ENCODE results near the gene HECW1. TPM values are rescaled to one million over a fixed set of nuclear protein-coding genes. Genes with fewer than 3 reads are reported as not detected.

HECW1 gene
- total and polyA plus RNA-seq, 2 of the 13 experiments (the other 11 are each of a cell fraction or from before 2014, with no cell fraction given): not detected

- ChIA-PET CTCF (ENCODE audit: low intra/inter-chr PET ratio, low total read pairs) (no interaction called here), POLR2A (no interaction called here)
- no peak for ATAC-seq
- Histone ChIP-seq H3K9me3 (ENCODE audit: low read length) (no peaks in the 10 kb centered on the region), H3K4me2 (ENCODE audit: low read depth, low read length) (no peak overlapping the region), H3K4me1 (ENCODE audit: insufficient read depth, low read length) (no peaks in the 10 kb centered on the region), H4K20me1 (ENCODE audit: insufficient read depth, low read length) (no peaks in the 10 kb centered on the region), H3K9ac (ENCODE audit: insufficient read depth, low read depth, low read length) (no peak overlapping the region), H3K79me2 (ENCODE audit: insufficient read depth, low read length) (no peaks in the 10 kb centered on the region), H3K27ac (ENCODE audit: extremely low read length, insufficient read depth, low read length) (no peak overlapping the region), H3K36me3 (replicated peaks in 1 of 2; ENCODE audit: control insufficient read depth in 1 of 2, insufficient read depth in 2 of 2, low read length in 2 of 2) (no peaks in the 10 kb centered on the region), H3K27me3 (ENCODE audit: control insufficient read depth in 1 of 2, insufficient read depth in 2 of 2, low read length in 2 of 2) (no peaks in the 10 kb centered on the region), H3K4me3 (replicated peaks in 1 of 3; ENCODE audit: insufficient read depth in 1 of 3, low read depth in 2 of 3, low read length in 3 of 3) (no peak overlapping the region), H2AFZ (ENCODE audit: low read length) (no peak overlapping the region)
- in situ Hi-C loops (cut with HindIII; ENCODE audit: extremely low pct_ligation_motif_present, low pct_unique_long_range_greater_than_20kb): no loop called here
- DNase-seq (ENCODE audit: low spot score): no peak
- no peak for FAIRE-seq
- BruUV-seq (replicated peaks): no TSS peak
- intact Hi-C loops (cut with micrococcal nuclease; ENCODE audit: unreplicated experiment): no loop called here
- TF ChIP-seq HHEX (CRISPR knock-in tag; IDR thresholded peaks at IDR 0.05) (no peak), ZNF691 (CRISPR knock-in tag; IDR thresholded peaks at IDR 0.05; ENCODE audit: borderline replicate concordance, low read depth) (no peak), TRIM24 (CRISPR knock-in tag; IDR thresholded peaks at IDR 0.05) (no peak)
These were observed 35.8 kb downstream of the HECW1 start for GRCh38 chr7:43148161-43148731.

GRCh38 chr7:43151076-43151475 lies 38.6 kb downstream of the HECW1 start:
- Histone ChIP-seq H3K4me2 (ENCODE audit: low read depth, low read length) (no peak overlapping the region), H3K36me3 (replicated peaks in 1 of 2; ENCODE audit: control insufficient read depth in 1 of 2, insufficient read depth in 2 of 2, low read length in 2 of 2) (no peaks in the 10 kb centered on the region), H3K9ac (ENCODE audit: insufficient read depth, low read depth, low read length) (no peak overlapping the region), H2AFZ (ENCODE audit: low read length) (no peak overlapping the region), H4K20me1 (ENCODE audit: insufficient read depth, low read length) (no peaks in the 10 kb centered on the region), H3K27me3 (ENCODE audit: control insufficient read depth in 1 of 2, insufficient read depth in 2 of 2, low read length in 2 of 2) (no peaks in the 10 kb centered on the region), H3K79me2 (ENCODE audit: insufficient read depth, low read length) (no peaks in the 10 kb centered on the region), H3K9me3 (ENCODE audit: low read length) (no peaks in the 10 kb centered on the region), H3K4me1 (ENCODE audit: insufficient read depth, low read length) (no peaks in the 10 kb centered on the region), H3K4me3 (replicated peaks in 1 of 3; ENCODE audit: insufficient read depth in 1 of 3, low read depth in 2 of 3, low read length in 3 of 3) (no peak overlapping the region), H3K27ac (ENCODE audit: extremely low read length, insufficient read depth, low read length) (no peak overlapping the region)
- DNase-seq (ENCODE audit: low spot score) (no peak), FAIRE-seq (no peak), ATAC-seq (no peak)
- CTCF ChIA-PET (ENCODE audit: low intra/inter-chr PET ratio, low total read pairs): no interaction called here
- in situ Hi-C loops (cut with HindIII; ENCODE audit: extremely low pct_ligation_motif_present, low pct_unique_long_range_greater_than_20kb) (no loop called here), intact Hi-C loops (cut with micrococcal nuclease; ENCODE audit: unreplicated experiment) (no loop called here)
- POLR2A ChIA-PET: no interaction called here
- no TSS peak for BruUV-seq (replicated peaks)
- 5% methylated on average over 1 of the region's 1 CpG for WGBS (ENCODE audit: low lambda C conversion rate)
- TF ChIP-seq STAT6 (CRISPR knock-in tag; IDR thresholded peaks at IDR 0.05; ENCODE audit: borderline replicate concordance) (no peak), ZBTB14 (CRISPR knock-in tag; IDR thresholded peaks at IDR 0.05) (no peak), ZKSCAN8 (CRISPR knock-in tag; IDR thresholded peaks at IDR 0.05; ENCODE audit: borderline replicate concordance) (no peak), PAX8 (CRISPR knock-in tag; IDR thresholded peaks at IDR 0.05; ENCODE audit: borderline replicate concordance) (no peak), SNRNP70 (IDR thresholded peaks at IDR 0.05; ENCODE audit: low read depth, low read length) (no peak), ATF3 (CRISPR knock-in tag; IDR thresholded peaks at IDR 0.05) (no peak), HMGXB4 (CRISPR knock-in tag; IDR thresholded peaks at IDR 0.05; ENCODE audit: borderline replicate concordance in 1 of 2, low read depth in 1 of 2) (no peak)

Data from HepG2 (cell line).